ENCODE data around the gene TMEFF2. TPM values are rescaled to one million over a fixed set of nuclear protein-coding genes. Genes with fewer than 3 reads are reported as not detected.

TMEFF2 gene
- total and polyA plus RNA-seq, 2 of the 4 experiments (the other 2 are of a cell fraction) = 1.3 to 3.0 TPM

GRCh38 chr2:191950132-191950874 lies 244.4 kb downstream of the TMEFF2 start:
- H2AK5ac ChIP-seq (ENCODE audit: low read depth, low read length) = no peak overlapping the region
- no peaks in the 10 kb centered on the region for H4K20me1 ChIP-seq (ENCODE audit: insufficient read depth, low read length)
- no peak overlapping the region for H3K9ac ChIP-seq (ENCODE audit: low read depth, low read length)
- peak overlapping the region; percentile 66; the same call in 1 of the 2 replicates for H3K56ac ChIP-seq (ENCODE audit: extremely low read depth, insufficient read depth, low read length)
- peak overlapping the region; percentile 55; the same call in 1 of the 3 replicates for H2BK15ac ChIP-seq (ENCODE audit: low read depth, low read length)
- H3K79me1 ChIP-seq (ENCODE audit: low read depth in 1 of 2, low read length in 2 of 2) = no peaks in the 10 kb centered on the region
- H2AFZ ChIP-seq (replicated peaks; ENCODE audit: low read length, poor library complexity) = peak overlapping the region; percentile 64
- dilution Hi-C loops (cut with HindIII; ENCODE audit: low sequenced_read_pairs, unreplicated experiment) (no loop called here), in situ Hi-C loops (cut with MboI; ENCODE audit: low sequenced_read_pairs) (no loop called here), intact Hi-C loops (cut with micrococcal nuclease) (no loop called here)
- ChIA-PET CTCF (interaction anchor here (0.5 kb wide), 1 partner anchor 81 kb away, joined by 3 read pairs; no protein-coding TSS in a partner anchor), POLR2A (ENCODE audit: unreplicated experiment) (no interaction called here)
- H2BK120ac ChIP-seq (ENCODE audit: low read depth, low read length) = peak overlapping the region; percentile 92
- no peak overlapping the region for H2AK9ac ChIP-seq (replicated peaks; ENCODE audit: low read depth, low read length, poor library complexity)
- no peaks in the 10 kb centered on the region for H3K36me3 ChIP-seq (ENCODE audit: control insufficient read depth, insufficient read depth, low read length)
- H3K23ac ChIP-seq (ENCODE audit: low read depth, low read length) = 0 out of 2 replicates have a peak overlapping the region, but pooled peaks have one; percentile 5
- H4K91ac ChIP-seq (ENCODE audit: insufficient read depth, low read depth, low read length) = peak overlapping the region; percentile 69
- H2BK5ac ChIP-seq (ENCODE audit: low read depth, low read length, poor library complexity, severe bottlenecking) = peak overlapping the region; percentile 86
- peak overlapping the region; percentile 58; the same call in 1 of the 2 replicates for H3K27ac ChIP-seq (ENCODE audit: insufficient read depth, low read length)
- no CpG with 5 or more reads among the region's 3 CpGs for WGBS, 2 experiments (ENCODE audit: extremely low coverage in 2 of 2, insufficient read length in 1 of 2)
- no TSS peak for BruUV-seq (replicated peaks)
- TF ChIP-seq CTCF (conservative IDR thresholded peaks at IDR 0.05; ENCODE audit: low read depth, low read length) (no peak), FOS (IDR thresholded peaks at IDR 0.05; ENCODE audit: low read depth, low read length) (peak; percentile 59), SMC3 (IDR thresholded peaks at IDR 0.05; ENCODE audit: low read depth, low read length) (no peak), POLR2A (IDR thresholded peaks at IDR 0.05; ENCODE audit: low read depth, low read length) (no peak), BHLHE40 (IDR thresholded peaks at IDR 0.05; ENCODE audit: low read depth, low read length) (no peak), MAFK (IDR thresholded peaks at IDR 0.05; ENCODE audit: low read depth, low read length) (peak; percentile 95), CEBPB (IDR thresholded peaks at IDR 0.05; ENCODE audit: low read depth, low read length) (peak; percentile 13; the same call in 1 of the 2 replicates), USF2 (IDR thresholded peaks at IDR 0.05; ENCODE audit: low read depth, low read length) (no peak), NFE2L2 (IDR thresholded peaks at IDR 0.05; ENCODE audit: low read depth, low read length) (peak; percentile 100)
- no peaks in the 10 kb centered on the region for H3K9me1 ChIP-seq (ENCODE audit: insufficient read depth, low read length)
- DNase-seq = peak; percentile 73
- peak overlapping the region; percentile 49 for H3K4ac ChIP-seq (ENCODE audit: low read depth, low read length)
- no peaks in the 10 kb centered on the region for H3K9me3 ChIP-seq (ENCODE audit: control insufficient read depth, insufficient read depth, low read length)
- H4K5ac ChIP-seq (ENCODE audit: low read depth, low read length) = peak overlapping the region; percentile 46; the same call in 1 of the 2 replicates
- peak overlapping the region; percentile 35; the same call in 1 of the 2 replicates for H3K14ac ChIP-seq (replicated peaks; ENCODE audit: low read depth, low read length)
- peak overlapping the region; percentile 44; the same call in 1 of the 2 replicates for H3K18ac ChIP-seq (ENCODE audit: low read depth, low read length)
- peak; percentile 64 for ATAC-seq (ENCODE audit: low read depth)
- H3K4me2 ChIP-seq (ENCODE audit: low read depth, low read length) = no peak overlapping the region
- no peaks in the 10 kb centered on the region for H3K27me3 ChIP-seq (ENCODE audit: control insufficient read depth, insufficient read depth, low read length)
- H3K4me1 ChIP-seq (ENCODE audit: control insufficient read depth, insufficient read depth, low read length) = 0 out of 2 replicates have a peak, but pooled peaks cover 1% of the 10 kb centered on the region
- peak overlapping the region in 1 of 2 experiments; percentile 84; a peak in 2 of 4 replicates for H4K8ac ChIP-seq (ENCODE audit: low read depth in 2 of 2, low read length in 2 of 2)
- peak overlapping the region; percentile 86 for H2BK20ac ChIP-seq (ENCODE audit: low read depth, low read length)
- no peak overlapping the region for H3K4me3 ChIP-seq (ENCODE audit: insufficient read depth, low read depth, low read length)

All from IMR-90 (cell line).